22Rv1 (cell line): ENCODE data around the gene VPS26A.
A peak's percentile ranks its signal among the peaks of the same experiment; 100 is the strongest.

Source experiments
- H3K27ac ChIP-seq: fragments of 450-650 bp; 2 replicates; pipeline ENCODE4 v1.5.1; 2017
- ZFX ChIP-seq: fragments of 450-650 bp; IDR thresholded peaks from 2 replicates; pipeline ENCODE4 v1.6.1; 2017; ENCODE audit warnings: antibody characterized with exemption, borderline replicate concordance
- TF ChIP-seq, protein P1 (sequence below): fragments of 450-650 bp; IDR thresholded peaks from 2 replicates; pipeline ENCODE4 v1.5.1; 2017; ENCODE audit warnings: mild to moderate bottlenecking

VPS26A gene

GRCh38 chr10:69088471-69088769, 35.6 kb upstream of the VPS26A start:
- H3K27ac ChIP-seq = no peak overlapping the region
- TF ChIP-seq, protein P1, sequence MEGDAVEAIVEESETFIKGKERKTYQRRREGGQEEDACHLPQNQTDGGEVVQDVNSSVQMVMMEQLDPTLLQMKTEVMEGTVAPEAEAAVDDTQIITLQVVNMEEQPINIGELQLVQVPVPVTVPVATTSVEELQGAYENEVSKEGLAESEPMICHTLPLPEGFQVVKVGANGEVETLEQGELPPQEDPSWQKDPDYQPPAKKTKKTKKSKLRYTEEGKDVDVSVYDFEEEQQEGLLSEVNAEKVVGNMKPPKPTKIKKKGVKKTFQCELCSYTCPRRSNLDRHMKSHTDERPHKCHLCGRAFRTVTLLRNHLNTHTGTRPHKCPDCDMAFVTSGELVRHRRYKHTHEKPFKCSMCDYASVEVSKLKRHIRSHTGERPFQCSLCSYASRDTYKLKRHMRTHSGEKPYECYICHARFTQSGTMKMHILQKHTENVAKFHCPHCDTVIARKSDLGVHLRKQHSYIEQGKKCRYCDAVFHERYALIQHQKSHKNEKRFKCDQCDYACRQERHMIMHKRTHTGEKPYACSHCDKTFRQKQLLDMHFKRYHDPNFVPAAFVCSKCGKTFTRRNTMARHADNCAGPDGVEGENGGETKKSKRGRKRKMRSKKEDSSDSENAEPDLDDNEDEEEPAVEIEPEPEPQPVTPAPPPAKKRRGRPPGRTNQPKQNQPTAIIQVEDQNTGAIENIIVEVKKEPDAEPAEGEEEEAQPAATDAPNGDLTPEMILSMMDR = no peak
- no peak for TF ChIP-seq ZFX

DNA sequence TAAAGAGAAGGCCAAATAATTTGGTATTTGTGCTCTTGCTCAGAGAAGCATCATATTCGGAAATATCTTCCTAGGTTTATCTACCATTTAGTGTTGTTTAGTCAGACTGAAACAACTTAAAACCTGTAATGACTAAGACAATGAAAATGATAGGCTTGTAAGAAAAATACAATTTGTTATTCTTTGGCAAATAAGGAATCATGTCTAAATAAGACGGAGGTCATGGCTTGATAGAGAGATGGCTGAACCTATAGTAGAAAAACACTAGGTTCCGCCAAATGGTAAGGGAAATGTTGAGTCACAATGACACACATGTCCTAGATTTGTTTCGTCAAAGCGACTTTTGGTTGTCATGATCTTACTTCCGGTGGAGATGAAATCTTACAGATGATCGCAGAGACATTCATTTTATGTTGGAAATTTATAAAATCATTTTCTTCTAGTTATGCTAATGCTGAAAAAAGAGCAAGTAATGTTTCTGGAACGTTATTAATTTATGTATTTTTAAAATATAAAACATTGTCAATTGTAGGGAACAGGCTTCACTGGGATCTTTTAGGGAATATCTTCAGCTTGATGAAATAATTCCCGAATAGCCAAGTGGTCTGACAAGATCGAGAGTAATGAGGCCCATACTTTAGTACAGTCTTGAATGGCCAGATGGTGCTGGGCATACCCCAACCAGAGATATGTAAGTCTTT, 35.0 kb upstream of the VPS26A start:
- TF ChIP-seq, protein P1 = no peak
- TF ChIP-seq ZFX = no peak
- H3K27ac ChIP-seq = no peak overlapping the region

DNA sequence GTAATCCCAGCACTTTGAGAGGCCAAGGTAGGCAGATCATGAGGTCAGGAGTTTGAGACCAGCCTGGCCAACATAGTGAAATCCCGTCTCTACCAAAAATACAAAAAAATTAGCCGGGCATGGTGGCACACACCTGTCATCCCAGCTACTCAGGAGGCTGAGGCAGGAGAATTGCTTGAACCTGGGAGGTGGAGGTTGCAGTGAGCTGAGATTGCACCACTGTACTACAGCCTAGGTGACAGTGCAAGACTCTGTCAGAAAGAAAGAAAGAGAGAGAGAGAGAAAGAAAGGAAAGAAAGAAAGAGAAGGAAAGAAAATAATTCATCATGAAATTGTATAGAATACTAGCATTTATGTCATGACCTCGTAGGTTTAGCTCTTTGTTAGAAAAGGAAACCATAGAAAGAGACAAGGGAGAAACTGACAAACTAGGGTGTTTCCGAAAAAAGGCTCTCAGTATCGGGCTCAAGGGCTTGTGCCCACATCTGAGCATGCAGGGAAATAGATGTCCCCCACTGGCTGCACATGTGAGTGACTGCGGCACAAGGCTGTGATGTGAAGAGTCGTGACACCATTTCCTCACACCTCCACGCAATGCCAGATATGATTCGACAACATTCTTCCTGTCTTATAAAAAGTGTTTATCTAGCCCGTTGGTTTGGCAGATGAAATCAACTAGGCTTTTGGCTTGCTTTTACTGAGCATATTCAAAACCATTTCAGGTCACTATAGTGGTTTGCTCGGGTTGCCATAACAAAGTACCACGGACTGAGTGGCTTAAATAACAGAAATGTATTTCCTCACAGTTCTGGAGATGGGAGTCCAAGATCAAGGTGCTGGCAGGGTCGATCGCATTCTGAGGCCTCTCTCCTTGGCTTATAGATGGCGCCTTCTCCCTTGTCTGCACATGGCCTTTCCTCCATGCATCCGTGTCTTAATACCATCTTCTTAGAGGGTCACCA, 34.1 kb upstream of the VPS26A start:
- H3K27ac ChIP-seq = no peak overlapping the region

GRCh38 chr10:69090685-69091084, 33.3 kb upstream of the VPS26A start:
- H3K27ac ChIP-seq = no peak overlapping the region
- no peak for TF ChIP-seq ZFX
- TF ChIP-seq, protein P1 = no peak

More for the DNA sequence above, 34.1 kb upstream of the VPS26A start:
- TF ChIP-seq ZFX = no peak
- TF ChIP-seq, protein P1 = no peak

DNA sequence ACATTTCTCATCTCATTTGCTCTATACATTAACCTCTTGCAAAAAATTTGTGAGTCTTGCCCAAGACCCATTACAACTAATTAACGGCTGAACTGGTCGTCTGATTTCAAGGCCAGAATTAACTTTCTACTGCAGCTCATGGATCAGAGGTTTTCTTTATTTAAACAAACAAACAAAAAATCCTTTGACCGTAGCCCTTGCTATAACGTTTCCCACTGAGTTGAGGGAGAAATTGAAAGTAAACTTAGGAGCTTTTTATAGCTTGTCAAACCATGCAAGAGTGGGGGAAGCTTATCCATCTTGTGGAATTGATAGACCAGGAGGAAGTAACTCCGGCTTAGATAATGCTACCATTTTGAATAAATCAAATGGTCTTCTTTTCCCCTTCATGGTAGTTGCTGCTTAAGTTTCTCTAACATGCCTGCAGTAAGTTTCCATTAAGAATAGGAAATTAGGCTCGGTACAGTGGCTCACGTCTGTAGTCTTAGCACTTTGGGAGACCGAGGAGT, 32.8 kb upstream of the VPS26A start:
- H3K27ac ChIP-seq = no peak overlapping the region
- TF ChIP-seq, protein P1 = no peak
- no peak for TF ChIP-seq ZFX

DNA sequence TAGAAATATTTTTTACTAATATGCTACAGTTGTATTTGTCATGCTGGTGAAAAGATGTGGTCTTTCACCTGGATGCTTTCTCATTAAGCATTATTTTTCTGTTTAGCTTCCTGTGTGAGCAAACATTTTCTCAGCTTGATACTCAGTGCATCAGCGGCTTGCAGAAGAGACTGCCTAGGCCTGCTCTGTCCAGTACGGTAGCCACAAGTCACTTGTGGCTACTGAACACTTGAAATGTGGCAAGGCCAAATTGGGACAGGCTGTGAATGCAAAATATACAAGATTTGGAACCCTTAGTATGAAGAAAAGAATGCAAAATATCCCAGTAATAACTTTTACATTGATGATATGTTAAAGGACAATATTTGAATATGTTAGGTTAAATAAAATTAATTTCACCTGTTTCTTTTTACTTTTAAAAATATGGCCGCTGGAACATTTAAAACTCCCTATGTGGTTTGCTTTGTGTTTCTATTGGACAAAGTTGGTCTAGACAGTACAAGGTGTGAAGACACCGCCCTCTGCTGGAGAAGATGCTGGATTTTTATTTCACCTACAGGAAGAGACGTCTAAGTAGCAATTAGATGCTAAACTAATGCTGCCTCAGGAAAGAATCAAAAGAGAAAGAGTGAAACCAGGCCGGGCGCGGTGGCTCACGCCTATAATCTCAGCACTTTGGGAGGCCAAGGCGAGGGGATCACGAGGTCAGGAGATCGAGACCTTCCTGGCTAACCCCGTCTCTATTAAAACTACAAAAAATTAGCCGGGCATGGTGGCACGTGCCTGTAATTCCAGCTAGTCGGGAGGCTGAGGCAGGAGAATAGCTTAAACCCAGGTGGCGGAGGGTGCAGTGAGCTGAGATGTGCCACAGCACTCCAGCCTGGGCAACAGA, 30.8 kb upstream of the VPS26A start:
- H3K27ac ChIP-seq = no peak overlapping the region
- TF ChIP-seq, protein P1 = peak; percentile 89
- no peak for TF ChIP-seq ZFX
